H1 (cell line): Measurements from ENCODE around the gene DPP10. TPM values are rescaled to one million over a fixed set of nuclear protein-coding genes. Genes with fewer than 3 reads are reported as not detected.
A peak's percentile ranks its signal among the peaks of the same experiment; 100 is the strongest.

Experiments used
- CTCF ChIA-PET: fragments of 300-600 bp; sonication (Branson Sonifier 250); formaldehyde crosslinking; loops from one replicate; lab custom pipeline; 2021; ENCODE audit not compliant: partially characterized antibody; lab: Charles Lee
- POLR2A ChIA-PET: fragments of 300-600 bp; sonication (Branson Sonifier 250); formaldehyde crosslinking; loops from one replicate; lab custom pipeline; 2021; ENCODE audit warnings: inconsistent platforms; ENCODE audit not compliant: partially characterized antibody; lab: Charles Lee
- DNase-seq, 2 experiments: peaks; one replicate each; pipeline versions ENCODE4 v3.0.0 to v3.0.0-alpha.2; 2010 to 2022; ENCODE audit warnings: low spot score in 2 of 2, low read depth in 1 of 2, mixed read lengths in 1 of 2
- FAIRE-seq: peaks from 2 replicates; lab custom pipeline; 2011; peaks lifted over from hg19 to GRCh38; lab: Jason Lieb, UNC
- H2AFZ ChIP-seq: 2 replicates; pipeline ENCODE4 v1.8.1; 2012; ENCODE audit warnings: low read length, inconsistent platforms
- H2AK5ac ChIP-seq: 2 replicates; pipeline ENCODE4 v1.6.1; 2013; ENCODE audit warnings: low read depth, low read length
- H2BK120ac ChIP-seq: replicated peaks from 2 replicates; pipeline ENCODE3; 2013; ENCODE audit warnings: low read depth, low read length, inconsistent platforms
- H2BK12ac ChIP-seq: 2 replicates; pipeline ENCODE4 v1.6.1; 2013; ENCODE audit warnings: low read depth, low read length
- H2BK15ac ChIP-seq: 2 replicates; pipeline ENCODE4 v1.6.1; 2013; ENCODE audit warnings: low read length
- H2BK20ac ChIP-seq: 2 replicates; pipeline ENCODE4 v1.6.1; 2013; ENCODE audit warnings: low read length
- H2BK5ac ChIP-seq: 2 replicates; pipeline ENCODE4 v1.6.1; 2013; ENCODE audit warnings: low read depth, low read length
- H3K14ac ChIP-seq: 2 replicates; pipeline ENCODE4 v1.6.1; 2013; ENCODE audit warnings: inconsistent platforms; ENCODE audit not compliant: insufficient read length
- H3K18ac ChIP-seq: 2 replicates; pipeline ENCODE4 v1.6.1; 2013; ENCODE audit warnings: low read length; ENCODE audit errors: extremely low read depth
- H3K23ac ChIP-seq: 2 replicates; pipeline ENCODE4 v1.6.1; 2013; ENCODE audit warnings: inconsistent platforms; ENCODE audit not compliant: insufficient read length
- H3K23me2 ChIP-seq: 2 replicates; pipeline ENCODE4 v1.6.1; 2013; ENCODE audit warnings: low read depth, low read length
- H3K27ac ChIP-seq: 2 replicates; pipeline ENCODE4 v1.6.1; 2011; ENCODE audit warnings: low read depth, low read length, inconsistent platforms
- H3K27me3 ChIP-seq, 4 experiments: replicated peaks in 1 of 4; 1 replicate in 1 of 4; 2 replicates in 3 of 4; pipeline versions ENCODE4 v1.6.1 to v1.8.1; 2011 to 2013; ENCODE audit warnings: low read length in 3 of 4, mild to moderate bottlenecking in 3 of 4, inconsistent platforms in 2 of 4, mixed read lengths in 2 of 4, moderate library complexity in 1 of 4; ENCODE audit not compliant: control insufficient read depth in 3 of 4, insufficient read depth in 3 of 4; ENCODE audit errors: extremely low read depth in 1 of 4
- H3K36me3 ChIP-seq, 4 experiments: 2 replicates each; pipeline versions ENCODE4 v1.6.1 to v1.8.1; 2011 to 2013; ENCODE audit warnings: mild to moderate bottlenecking in 4 of 4, low read length in 3 of 4, moderate library complexity in 2 of 4, control low read depth in 1 of 4, inconsistent platforms in 1 of 4; ENCODE audit not compliant: insufficient read depth in 4 of 4, control insufficient read depth in 2 of 4
- H3K4ac ChIP-seq: replicated peaks from 2 replicates; pipeline ENCODE3; 2013; ENCODE audit warnings: low read length, low read depth, mixed read lengths, inconsistent platforms; ENCODE audit not compliant: insufficient read length
- H3K4me1 ChIP-seq, 4 experiments: replicated peaks in 1 of 4; 1 replicate in 1 of 4; 2 replicates in 3 of 4; pipeline versions ENCODE4 v1.6.1 to v1.8.1; 2011 to 2013; ENCODE audit warnings: low read length in 3 of 4, inconsistent platforms in 2 of 4, mixed read lengths in 1 of 4; ENCODE audit not compliant: insufficient read depth in 4 of 4, control insufficient read depth in 3 of 4
- H3K4me2 ChIP-seq, 2 experiments: 2 replicates each; pipeline versions ENCODE4 v1.6.1 to v1.8.1; 2011 to 2013; ENCODE audit warnings: low read depth in 2 of 2, low read length in 2 of 2, control low read depth in 1 of 2, inconsistent platforms in 1 of 2, mild to moderate bottlenecking in 1 of 2; ENCODE audit not compliant: insufficient read depth in 1 of 2
- H3K4me3 ChIP-seq, 4 experiments: fragments of 200-600, 300-600 bp in 1 of 4; sonication (generic), shearing (Covaris generic), sonication (Bioruptor Twin) in 1 of 4; 2 replicates each; pipeline versions ENCODE4 v1.5.1 to v1.8.1; 2011 to 2016; ENCODE audit warnings: low read length in 4 of 4, low read depth in 3 of 4, control low read depth in 2 of 4, inconsistent platforms in 2 of 4, mild to moderate bottlenecking in 2 of 4, mixed read lengths in 1 of 4, moderate library complexity in 1 of 4; ENCODE audit not compliant: insufficient read depth in 2 of 4; ENCODE audit errors: extremely low read depth in 1 of 4
- H3K56ac ChIP-seq: replicated peaks from 2 replicates; pipeline ENCODE3; 2013; ENCODE audit warnings: low read depth, mild to moderate bottlenecking, mixed read lengths, low read length, inconsistent platforms; ENCODE audit not compliant: insufficient read length
- H3K79me1 ChIP-seq: 2 replicates; pipeline ENCODE4 v1.6.1; 2013; ENCODE audit warnings: low read depth, low read length, control low read depth
- H3K79me2 ChIP-seq, 2 experiments: 2 replicates each; pipeline versions ENCODE4 v1.6.1 to v1.8.1; 2012 to 2013; ENCODE audit warnings: low read length in 2 of 2, mild to moderate bottlenecking in 2 of 2, inconsistent platforms in 1 of 2; ENCODE audit not compliant: insufficient read depth in 2 of 2, control insufficient read depth in 1 of 2
- H3K9ac ChIP-seq, 4 experiments: replicated peaks in 1 of 4; 1 replicate in 1 of 4; 2 replicates in 3 of 4; pipeline versions ENCODE4 v1.6.1 to v1.8.1; 2011 to 2013; ENCODE audit warnings: low read depth in 3 of 4, low read length in 3 of 4, control low read depth in 2 of 4, mild to moderate bottlenecking in 2 of 4, moderate library complexity in 2 of 4, inconsistent platforms in 1 of 4; ENCODE audit errors: extremely low read depth in 1 of 4
- H3K9me3 ChIP-seq, 2 experiments: 2 replicates each; pipeline versions ENCODE4 v1.6.1 to v1.8.1; 2012 to 2013; ENCODE audit warnings: mild to moderate bottlenecking in 2 of 2, moderate library complexity in 2 of 2, control low read depth in 1 of 2, inconsistent platforms in 1 of 2, low read depth in 1 of 2, low read length in 1 of 2, mixed read lengths in 1 of 2; ENCODE audit not compliant: insufficient read depth in 2 of 2
- H4K20me1 ChIP-seq, 2 experiments: replicated peaks in 1 of 2; 2 replicates each; pipeline versions ENCODE3 to v1.8.1; 2011 to 2013; ENCODE audit warnings: inconsistent platforms in 2 of 2, low read length in 2 of 2, mild to moderate bottlenecking in 1 of 2; ENCODE audit not compliant: insufficient read depth in 2 of 2, control insufficient read depth in 1 of 2
- H4K5ac ChIP-seq: 2 replicates; pipeline ENCODE4 v1.6.1; 2013; ENCODE audit warnings: low read length, low read depth, mixed read lengths, inconsistent platforms; ENCODE audit not compliant: insufficient read length
- H4K8ac ChIP-seq: 2 replicates; pipeline ENCODE4 v1.8.0; 2013; ENCODE audit warnings: mild to moderate bottlenecking, moderate library complexity, low read length, inconsistent platforms; ENCODE audit not compliant: insufficient read depth; ENCODE audit errors: extremely low read depth
- H4K91ac ChIP-seq: replicated peaks from 2 replicates; pipeline ENCODE3; 2013; ENCODE audit warnings: low read length, mixed read lengths, inconsistent platforms; ENCODE audit not compliant: insufficient read length
- WGBS, 2 experiments: shearing (Covaris generic) in 1 of 2; methylation state at CpG; one replicate each; pipeline versions ENCODE4 v1.1.6 to v1.1.7; 2013 to 2015; ENCODE audit warnings: low lambda C conversion rate in 2 of 2, mixed read lengths in 2 of 2, inconsistent platforms in 1 of 2, low coverage in 1 of 2, missing lambda C conversion rate in 1 of 2; ENCODE audit not compliant: insufficient replicate concordance in 2 of 2, insufficient coverage in 1 of 2, insufficient read length in 1 of 2; ENCODE audit errors: extremely low coverage in 1 of 2, missing lambda C conversion rate in 1 of 2; 5-methylcytosine and 5-hydroxymethylcytosine counted together
- polyA plus RNA-seq, 7 experiments: library from polyadenylated mRNA; depleted of rRNA in 3 of 7; stranded (reverse) in 5 of 7; unstranded in 2 of 7; fragments of >200 nt in 5 of 7; fragments of 200-250 nt in 2 of 7; gene quantifications; 1 replicate in 5 of 7; 2 replicates in 1 of 7; 4 replicates in 1 of 7; pipeline versions ENCODE4 v1.2.1 to v1.2.3, GENCODE V29; 2011 to 2013; ENCODE audit warnings: missing spikeins in 2 of 7, mixed read lengths in 2 of 7
- total RNA-seq: library from RNA; stranded (reverse); fragmentation: NEBNext Ultra II Directional; extraction: Animal tissue kit (Norgen Biotek cat#: 25700); gene quantifications from 2 replicates; pipeline ENCODE4 v1.2.1, GENCODE V29; 2021

Gene DPP10
- total and polyA plus RNA-seq, 2 of the 8 experiments (the other 6 are each of a cell fraction or from before 2014, with no cell fraction given): 3.3 to 7.2 TPM

- Histone ChIP-seq H2BK120ac (no peak overlapping the region), H2AFZ (0 out of 2 replicates have a peak overlapping the region, but pooled peaks have one; percentile 68), H2BK20ac (no peak overlapping the region), H3K4me1 (no peaks in the 10 kb centered on the region), H3K18ac (no peak overlapping the region), H3K23me2 (no peaks in the 10 kb centered on the region), H3K9ac (no peak overlapping the region), H3K4me3 (no peak overlapping the region), H3K79me1 (no peaks in the 10 kb centered on the region), H2BK15ac (no peak overlapping the region), H2AK5ac (no peak overlapping the region), H2BK5ac (no peak overlapping the region), H3K23ac (no peak overlapping the region), H3K4me2 (no peak overlapping the region), H3K36me3 (no peaks in the 10 kb centered on the region), H4K20me1 (no peaks in the 10 kb centered on the region), H3K27me3 (no peaks in the 10 kb centered on the region), H2BK12ac (no peak overlapping the region), H4K5ac (no peak overlapping the region), H3K27ac (no peak overlapping the region), H4K91ac (no peak overlapping the region), H3K79me2 (no peaks in the 10 kb centered on the region), H3K9me3 (no peaks in the 10 kb centered on the region), H4K8ac (no peak overlapping the region), H3K4ac (no peak overlapping the region), H3K14ac (no peak overlapping the region), H3K56ac (no peak overlapping the region)
- ChIA-PET POLR2A (no interaction called here), CTCF (interaction anchor here (0.6 kb wide), 1 partner anchor 509 kb away, joined by 3 read pairs; no protein-coding TSS in a partner anchor)
- no peak for DNase-seq
- WGBS, 2 experiments: 88% methylated on average over 2 of the region's 2 CpGs; no CpG with 5 or more reads in 1 of the 2 experiments
- no peak for FAIRE-seq
These were observed 135.2 kb downstream of the DPP10 start for GRCh38 chr2:114577657-114578056.
